DOHH2 (cell line): Measurements from ENCODE around the gene SLC35A2.

Experiments used
- EZH2phosphoT487 ChIP-seq: fragments of 200-600 bp; sonication (generic); IDR thresholded peaks from 2 replicates; pipeline ENCODE4 v1.6.1; 2017; ENCODE audit warnings: borderline replicate concordance, mild to moderate bottlenecking, antibody characterized with exemption, low read length, moderate library complexity, mixed read lengths
- TF ChIP-seq, protein P1 (sequence below): fragments of 200-600 bp; sonication (generic); IDR thresholded peaks from one replicate; pipeline ENCODE4 v1.5.1; 2014; ENCODE audit warnings: antibody characterized with exemption, mild to moderate bottlenecking, low read depth, low read length; ENCODE audit not compliant: poor library complexity, severe bottlenecking

DNA sequence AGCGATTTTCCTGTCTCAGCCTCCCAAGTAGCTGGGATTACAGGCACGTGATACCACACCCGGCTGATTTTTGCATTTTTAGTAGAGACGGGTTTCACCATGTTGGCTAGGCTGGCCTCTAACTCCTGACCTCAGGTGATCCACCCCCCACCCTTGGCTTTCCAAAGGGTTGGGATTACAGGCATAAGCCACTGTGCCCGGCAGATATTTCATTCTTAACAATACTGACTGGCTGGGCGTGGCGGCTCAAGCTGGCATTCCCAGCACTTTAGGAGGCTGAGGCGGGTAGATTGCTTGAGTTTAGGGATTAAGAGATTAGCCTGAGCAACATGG is 12.4 kb downstream of the SLC35A2 start:
- TF ChIP-seq, protein P1, sequence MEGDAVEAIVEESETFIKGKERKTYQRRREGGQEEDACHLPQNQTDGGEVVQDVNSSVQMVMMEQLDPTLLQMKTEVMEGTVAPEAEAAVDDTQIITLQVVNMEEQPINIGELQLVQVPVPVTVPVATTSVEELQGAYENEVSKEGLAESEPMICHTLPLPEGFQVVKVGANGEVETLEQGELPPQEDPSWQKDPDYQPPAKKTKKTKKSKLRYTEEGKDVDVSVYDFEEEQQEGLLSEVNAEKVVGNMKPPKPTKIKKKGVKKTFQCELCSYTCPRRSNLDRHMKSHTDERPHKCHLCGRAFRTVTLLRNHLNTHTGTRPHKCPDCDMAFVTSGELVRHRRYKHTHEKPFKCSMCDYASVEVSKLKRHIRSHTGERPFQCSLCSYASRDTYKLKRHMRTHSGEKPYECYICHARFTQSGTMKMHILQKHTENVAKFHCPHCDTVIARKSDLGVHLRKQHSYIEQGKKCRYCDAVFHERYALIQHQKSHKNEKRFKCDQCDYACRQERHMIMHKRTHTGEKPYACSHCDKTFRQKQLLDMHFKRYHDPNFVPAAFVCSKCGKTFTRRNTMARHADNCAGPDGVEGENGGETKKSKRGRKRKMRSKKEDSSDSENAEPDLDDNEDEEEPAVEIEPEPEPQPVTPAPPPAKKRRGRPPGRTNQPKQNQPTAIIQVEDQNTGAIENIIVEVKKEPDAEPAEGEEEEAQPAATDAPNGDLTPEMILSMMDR = no peak
- TF ChIP-seq EZH2phosphoT487 = no peak
